H1 (cell line): ENCODE data around the gene NFAM1. TPM values are rescaled to one million over a fixed set of nuclear protein-coding genes. Genes with fewer than 3 reads are reported as not detected.

Experiments
- CTCF ChIA-PET: fragments of 300-600 bp; sonication (Branson Sonifier 250); formaldehyde crosslinking; loops from one replicate; lab custom pipeline; 2021; ENCODE audit not compliant: partially characterized antibody; lab: Charles Lee
- POLR2A ChIA-PET: fragments of 300-600 bp; sonication (Branson Sonifier 250); formaldehyde crosslinking; loops from one replicate; lab custom pipeline; 2021; ENCODE audit warnings: inconsistent platforms; ENCODE audit not compliant: partially characterized antibody; lab: Charles Lee
- DNase-seq, 2 experiments: peaks; one replicate each; pipeline versions ENCODE4 v3.0.0 to v3.0.0-alpha.2; 2010 to 2022; ENCODE audit warnings: low spot score in 2 of 2, low read depth in 1 of 2, mixed read lengths in 1 of 2
- FAIRE-seq: peaks from 2 replicates; lab custom pipeline; 2011; peaks lifted over from hg19 to GRCh38; lab: Jason Lieb, UNC
- H2AFZ ChIP-seq: 2 replicates; pipeline ENCODE4 v1.8.1; 2012; ENCODE audit warnings: low read length, inconsistent platforms
- H2AK5ac ChIP-seq: 2 replicates; pipeline ENCODE4 v1.6.1; 2013; ENCODE audit warnings: low read depth, low read length
- H2BK120ac ChIP-seq: replicated peaks from 2 replicates; pipeline ENCODE3; 2013; ENCODE audit warnings: low read depth, low read length, inconsistent platforms
- H2BK12ac ChIP-seq: 2 replicates; pipeline ENCODE4 v1.6.1; 2013; ENCODE audit warnings: low read depth, low read length
- H2BK15ac ChIP-seq: 2 replicates; pipeline ENCODE4 v1.6.1; 2013; ENCODE audit warnings: low read length
- H2BK20ac ChIP-seq: 2 replicates; pipeline ENCODE4 v1.6.1; 2013; ENCODE audit warnings: low read length
- H2BK5ac ChIP-seq: 2 replicates; pipeline ENCODE4 v1.6.1; 2013; ENCODE audit warnings: low read depth, low read length
- H3K14ac ChIP-seq: 2 replicates; pipeline ENCODE4 v1.6.1; 2013; ENCODE audit warnings: inconsistent platforms; ENCODE audit not compliant: insufficient read length
- H3K18ac ChIP-seq: 2 replicates; pipeline ENCODE4 v1.6.1; 2013; ENCODE audit warnings: low read length; ENCODE audit errors: extremely low read depth
- H3K23ac ChIP-seq: 2 replicates; pipeline ENCODE4 v1.6.1; 2013; ENCODE audit warnings: inconsistent platforms; ENCODE audit not compliant: insufficient read length
- H3K23me2 ChIP-seq: 2 replicates; pipeline ENCODE4 v1.6.1; 2013; ENCODE audit warnings: low read depth, low read length
- H3K27ac ChIP-seq: 2 replicates; pipeline ENCODE4 v1.6.1; 2011; ENCODE audit warnings: low read depth, low read length, inconsistent platforms
- H3K27me3 ChIP-seq, 4 experiments: replicated peaks in 1 of 4; 1 replicate in 1 of 4; 2 replicates in 3 of 4; pipeline versions ENCODE4 v1.6.1 to v1.8.1; 2011 to 2013; ENCODE audit warnings: low read length in 3 of 4, mild to moderate bottlenecking in 3 of 4, inconsistent platforms in 2 of 4, mixed read lengths in 2 of 4, moderate library complexity in 1 of 4; ENCODE audit not compliant: control insufficient read depth in 3 of 4, insufficient read depth in 3 of 4; ENCODE audit errors: extremely low read depth in 1 of 4
- H3K36me3 ChIP-seq, 4 experiments: 2 replicates each; pipeline versions ENCODE4 v1.6.1 to v1.8.1; 2011 to 2013; ENCODE audit warnings: mild to moderate bottlenecking in 4 of 4, low read length in 3 of 4, moderate library complexity in 2 of 4, control low read depth in 1 of 4, inconsistent platforms in 1 of 4; ENCODE audit not compliant: insufficient read depth in 4 of 4, control insufficient read depth in 2 of 4
- H3K4ac ChIP-seq: replicated peaks from 2 replicates; pipeline ENCODE3; 2013; ENCODE audit warnings: low read length, low read depth, mixed read lengths, inconsistent platforms; ENCODE audit not compliant: insufficient read length
- H3K4me1 ChIP-seq, 4 experiments: replicated peaks in 1 of 4; 1 replicate in 1 of 4; 2 replicates in 3 of 4; pipeline versions ENCODE4 v1.6.1 to v1.8.1; 2011 to 2013; ENCODE audit warnings: low read length in 3 of 4, inconsistent platforms in 2 of 4, mixed read lengths in 1 of 4; ENCODE audit not compliant: insufficient read depth in 4 of 4, control insufficient read depth in 3 of 4
- H3K4me2 ChIP-seq, 2 experiments: 2 replicates each; pipeline versions ENCODE4 v1.6.1 to v1.8.1; 2011 to 2013; ENCODE audit warnings: low read depth in 2 of 2, low read length in 2 of 2, control low read depth in 1 of 2, inconsistent platforms in 1 of 2, mild to moderate bottlenecking in 1 of 2; ENCODE audit not compliant: insufficient read depth in 1 of 2
- H3K4me3 ChIP-seq, 4 experiments: fragments of 200-600, 300-600 bp in 1 of 4; sonication (generic), shearing (Covaris generic), sonication (Bioruptor Twin) in 1 of 4; 2 replicates each; pipeline versions ENCODE4 v1.5.1 to v1.8.1; 2011 to 2016; ENCODE audit warnings: low read length in 4 of 4, low read depth in 3 of 4, control low read depth in 2 of 4, inconsistent platforms in 2 of 4, mild to moderate bottlenecking in 2 of 4, mixed read lengths in 1 of 4, moderate library complexity in 1 of 4; ENCODE audit not compliant: insufficient read depth in 2 of 4; ENCODE audit errors: extremely low read depth in 1 of 4
- H3K56ac ChIP-seq: replicated peaks from 2 replicates; pipeline ENCODE3; 2013; ENCODE audit warnings: low read depth, mild to moderate bottlenecking, mixed read lengths, low read length, inconsistent platforms; ENCODE audit not compliant: insufficient read length
- H3K79me1 ChIP-seq: 2 replicates; pipeline ENCODE4 v1.6.1; 2013; ENCODE audit warnings: low read depth, low read length, control low read depth
- H3K79me2 ChIP-seq, 2 experiments: 2 replicates each; pipeline versions ENCODE4 v1.6.1 to v1.8.1; 2012 to 2013; ENCODE audit warnings: low read length in 2 of 2, mild to moderate bottlenecking in 2 of 2, inconsistent platforms in 1 of 2; ENCODE audit not compliant: insufficient read depth in 2 of 2, control insufficient read depth in 1 of 2
- H3K9ac ChIP-seq, 4 experiments: replicated peaks in 1 of 4; 1 replicate in 1 of 4; 2 replicates in 3 of 4; pipeline versions ENCODE4 v1.6.1 to v1.8.1; 2011 to 2013; ENCODE audit warnings: low read depth in 3 of 4, low read length in 3 of 4, control low read depth in 2 of 4, mild to moderate bottlenecking in 2 of 4, moderate library complexity in 2 of 4, inconsistent platforms in 1 of 4; ENCODE audit errors: extremely low read depth in 1 of 4
- H3K9me3 ChIP-seq, 2 experiments: 2 replicates each; pipeline versions ENCODE4 v1.6.1 to v1.8.1; 2012 to 2013; ENCODE audit warnings: mild to moderate bottlenecking in 2 of 2, moderate library complexity in 2 of 2, control low read depth in 1 of 2, inconsistent platforms in 1 of 2, low read depth in 1 of 2, low read length in 1 of 2, mixed read lengths in 1 of 2; ENCODE audit not compliant: insufficient read depth in 2 of 2
- H4K20me1 ChIP-seq, 2 experiments: replicated peaks in 1 of 2; 2 replicates each; pipeline versions ENCODE3 to v1.8.1; 2011 to 2013; ENCODE audit warnings: inconsistent platforms in 2 of 2, low read length in 2 of 2, mild to moderate bottlenecking in 1 of 2; ENCODE audit not compliant: insufficient read depth in 2 of 2, control insufficient read depth in 1 of 2
- H4K5ac ChIP-seq: 2 replicates; pipeline ENCODE4 v1.6.1; 2013; ENCODE audit warnings: low read length, low read depth, mixed read lengths, inconsistent platforms; ENCODE audit not compliant: insufficient read length
- H4K8ac ChIP-seq: 2 replicates; pipeline ENCODE4 v1.8.0; 2013; ENCODE audit warnings: mild to moderate bottlenecking, moderate library complexity, low read length, inconsistent platforms; ENCODE audit not compliant: insufficient read depth; ENCODE audit errors: extremely low read depth
- H4K91ac ChIP-seq: replicated peaks from 2 replicates; pipeline ENCODE3; 2013; ENCODE audit warnings: low read length, mixed read lengths, inconsistent platforms; ENCODE audit not compliant: insufficient read length
- WGBS, 2 experiments: shearing (Covaris generic) in 1 of 2; methylation state at CpG; one replicate each; pipeline versions ENCODE4 v1.1.6 to v1.1.7; 2013 to 2015; ENCODE audit warnings: low lambda C conversion rate in 2 of 2, mixed read lengths in 2 of 2, inconsistent platforms in 1 of 2, low coverage in 1 of 2, missing lambda C conversion rate in 1 of 2; ENCODE audit not compliant: insufficient replicate concordance in 2 of 2, insufficient coverage in 1 of 2, insufficient read length in 1 of 2; ENCODE audit errors: extremely low coverage in 1 of 2, missing lambda C conversion rate in 1 of 2; 5-methylcytosine and 5-hydroxymethylcytosine counted together
- polyA plus RNA-seq, 7 experiments: library from polyadenylated mRNA; depleted of rRNA in 3 of 7; stranded (reverse) in 5 of 7; unstranded in 2 of 7; fragments of >200 nt in 5 of 7; fragments of 200-250 nt in 2 of 7; gene quantifications; 1 replicate in 5 of 7; 2 replicates in 1 of 7; 4 replicates in 1 of 7; pipeline versions ENCODE4 v1.2.1 to v1.2.3, GENCODE V29; 2011 to 2013; ENCODE audit warnings: missing spikeins in 2 of 7, mixed read lengths in 2 of 7
- total RNA-seq: library from RNA; stranded (reverse); fragmentation: NEBNext Ultra II Directional; extraction: Animal tissue kit (Norgen Biotek cat#: 25700); gene quantifications from 2 replicates; pipeline ENCODE4 v1.2.1, GENCODE V29; 2021

NFAM1 gene
- total and polyA plus RNA-seq, 2 of the 8 experiments (the other 6 are each of a cell fraction or from before 2014, with no cell fraction given), result 0.62 to 0.73 TPM

DNA sequence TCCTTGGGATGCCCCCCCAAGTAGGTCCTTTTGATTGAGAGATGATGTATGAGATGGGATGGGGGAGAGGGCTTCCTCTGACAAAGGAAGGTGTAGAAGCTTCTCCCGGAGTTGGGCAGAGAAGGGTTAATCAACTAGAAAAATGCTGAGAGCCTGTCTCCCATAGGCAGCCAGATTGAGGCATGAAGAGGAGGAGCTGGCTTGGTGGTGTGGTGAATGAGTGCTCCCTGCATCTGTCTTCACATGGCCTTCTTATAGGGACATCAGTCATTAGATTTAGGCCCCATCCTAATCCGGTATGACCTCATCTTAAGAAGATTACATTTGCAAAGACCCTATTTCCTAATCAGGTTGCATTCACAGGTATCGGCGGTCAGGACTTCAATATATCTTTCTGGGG, 61.1 kb downstream of the NFAM1 start:
- Histone ChIP-seq H4K91ac (no peak overlapping the region), H2BK120ac (no peak overlapping the region), H3K36me3 (no peaks in the 10 kb centered on the region), H2BK12ac (0 out of 2 replicates have a peak overlapping the region, but pooled peaks have one; percentile 77), H4K5ac (no peak overlapping the region), H3K18ac (no peak overlapping the region), H3K4me2 (peak overlapping the region in 1 of 2 experiments; percentile 16; a peak in 2 of 4 replicates), H3K4ac (no peak overlapping the region), H2AK5ac (no peak overlapping the region), H3K4me1 (peaks cover 11 to 34% (median 19%) of the 10 kb centered on the region in 4 experiments), H3K79me1 (peaks cover 3% of the 10 kb centered on the region; the same call in 1 of the 2 replicates), H2BK20ac (no peak overlapping the region), H3K23me2 (peaks cover 12% of the 10 kb centered on the region; the same call in 1 of the 2 replicates), H3K27me3 (peaks cover 0 to 2% (median 0%) of the 10 kb centered on the region in 4 experiments; a peak in 2 of 7 replicates), H3K14ac (no peak overlapping the region), H3K4me3 (no peak overlapping the region), H3K9me3 (no peaks in the 10 kb centered on the region), H3K27ac (no peak overlapping the region; the same call in 1 of the 2 replicates), H4K20me1 (peaks cover 10 to 15% of the 10 kb centered on the region in 2 experiments), H3K9ac (no peak overlapping the region; a peak in 1 of 7 replicates), H3K79me2 (peaks cover 5 to 20% of the 10 kb centered on the region in 2 experiments; a peak in 3 of 4 replicates), H2AFZ (no peak overlapping the region), H4K8ac (no peak overlapping the region), H2BK15ac (0 out of 2 replicates have a peak overlapping the region, but pooled peaks have one; percentile 1), H3K23ac (no peak overlapping the region), H3K56ac (no peak overlapping the region), H2BK5ac (no peak overlapping the region)
- 84% methylated on average over 4 of the region's 4 CpGs; no CpG with 5 or more reads in 1 of the 2 experiments for WGBS, 2 experiments
- DNase-seq (no peak), FAIRE-seq (peak; percentile 55)
- POLR2A ChIA-PET, result interaction anchor here (0.6 to 1.4 kb wide), 6 partner anchors 12 to 906 kb away, joined by 3 to 5 read pairs (median 3); no protein-coding TSS in a partner anchor
- CTCF ChIA-PET, result interaction anchor here (0.6 to 2.3 kb wide), 9 partner anchors 11 to 237 kb away, joined by 3 to 7 read pairs (median 4); no protein-coding TSS in a partner anchor
